H1 (cell line): ENCODE data around the gene KDSR. TPM values are rescaled to one million over a fixed set of nuclear protein-coding genes. Genes with fewer than 3 reads are reported as not detected.

Source experiments
- CTCF ChIA-PET: fragments of 300-600 bp; sonication (Branson Sonifier 250); formaldehyde crosslinking; loops from one replicate; lab custom pipeline; 2021; ENCODE audit not compliant: partially characterized antibody; lab: Charles Lee
- POLR2A ChIA-PET: fragments of 300-600 bp; sonication (Branson Sonifier 250); formaldehyde crosslinking; loops from one replicate; lab custom pipeline; 2021; ENCODE audit warnings: inconsistent platforms; ENCODE audit not compliant: partially characterized antibody; lab: Charles Lee
- DNase-seq, 2 experiments: peaks; one replicate each; pipeline versions ENCODE4 v3.0.0 to v3.0.0-alpha.2; 2010 to 2022; ENCODE audit warnings: low spot score in 2 of 2, low read depth in 1 of 2, mixed read lengths in 1 of 2
- FAIRE-seq: peaks from 2 replicates; lab custom pipeline; 2011; peaks lifted over from hg19 to GRCh38; lab: Jason Lieb, UNC
- H2AFZ ChIP-seq: 2 replicates; pipeline ENCODE4 v1.8.1; 2012; ENCODE audit warnings: low read length, inconsistent platforms
- H2AK5ac ChIP-seq: 2 replicates; pipeline ENCODE4 v1.6.1; 2013; ENCODE audit warnings: low read depth, low read length
- H2BK120ac ChIP-seq: replicated peaks from 2 replicates; pipeline ENCODE3; 2013; ENCODE audit warnings: low read depth, low read length, inconsistent platforms
- H2BK12ac ChIP-seq: 2 replicates; pipeline ENCODE4 v1.6.1; 2013; ENCODE audit warnings: low read depth, low read length
- H2BK15ac ChIP-seq: 2 replicates; pipeline ENCODE4 v1.6.1; 2013; ENCODE audit warnings: low read length
- H2BK20ac ChIP-seq: 2 replicates; pipeline ENCODE4 v1.6.1; 2013; ENCODE audit warnings: low read length
- H2BK5ac ChIP-seq: 2 replicates; pipeline ENCODE4 v1.6.1; 2013; ENCODE audit warnings: low read depth, low read length
- H3K14ac ChIP-seq: 2 replicates; pipeline ENCODE4 v1.6.1; 2013; ENCODE audit warnings: inconsistent platforms; ENCODE audit not compliant: insufficient read length
- H3K18ac ChIP-seq: 2 replicates; pipeline ENCODE4 v1.6.1; 2013; ENCODE audit warnings: low read length; ENCODE audit errors: extremely low read depth
- H3K23ac ChIP-seq: 2 replicates; pipeline ENCODE4 v1.6.1; 2013; ENCODE audit warnings: inconsistent platforms; ENCODE audit not compliant: insufficient read length
- H3K23me2 ChIP-seq: 2 replicates; pipeline ENCODE4 v1.6.1; 2013; ENCODE audit warnings: low read depth, low read length
- H3K27ac ChIP-seq: 2 replicates; pipeline ENCODE4 v1.6.1; 2011; ENCODE audit warnings: low read depth, low read length, inconsistent platforms
- H3K27me3 ChIP-seq, 4 experiments: replicated peaks in 1 of 4; 1 replicate in 1 of 4; 2 replicates in 3 of 4; pipeline versions ENCODE4 v1.6.1 to v1.8.1; 2011 to 2013; ENCODE audit warnings: low read length in 3 of 4, mild to moderate bottlenecking in 3 of 4, inconsistent platforms in 2 of 4, mixed read lengths in 2 of 4, moderate library complexity in 1 of 4; ENCODE audit not compliant: control insufficient read depth in 3 of 4, insufficient read depth in 3 of 4; ENCODE audit errors: extremely low read depth in 1 of 4
- H3K36me3 ChIP-seq, 4 experiments: 2 replicates each; pipeline versions ENCODE4 v1.6.1 to v1.8.1; 2011 to 2013; ENCODE audit warnings: mild to moderate bottlenecking in 4 of 4, low read length in 3 of 4, moderate library complexity in 2 of 4, control low read depth in 1 of 4, inconsistent platforms in 1 of 4; ENCODE audit not compliant: insufficient read depth in 4 of 4, control insufficient read depth in 2 of 4
- H3K4ac ChIP-seq: replicated peaks from 2 replicates; pipeline ENCODE3; 2013; ENCODE audit warnings: low read length, low read depth, mixed read lengths, inconsistent platforms; ENCODE audit not compliant: insufficient read length
- H3K4me1 ChIP-seq, 4 experiments: replicated peaks in 1 of 4; 1 replicate in 1 of 4; 2 replicates in 3 of 4; pipeline versions ENCODE4 v1.6.1 to v1.8.1; 2011 to 2013; ENCODE audit warnings: low read length in 3 of 4, inconsistent platforms in 2 of 4, mixed read lengths in 1 of 4; ENCODE audit not compliant: insufficient read depth in 4 of 4, control insufficient read depth in 3 of 4
- H3K4me2 ChIP-seq, 2 experiments: 2 replicates each; pipeline versions ENCODE4 v1.6.1 to v1.8.1; 2011 to 2013; ENCODE audit warnings: low read depth in 2 of 2, low read length in 2 of 2, control low read depth in 1 of 2, inconsistent platforms in 1 of 2, mild to moderate bottlenecking in 1 of 2; ENCODE audit not compliant: insufficient read depth in 1 of 2
- H3K4me3 ChIP-seq, 4 experiments: fragments of 200-600, 300-600 bp in 1 of 4; sonication (generic), shearing (Covaris generic), sonication (Bioruptor Twin) in 1 of 4; 2 replicates each; pipeline versions ENCODE4 v1.5.1 to v1.8.1; 2011 to 2016; ENCODE audit warnings: low read length in 4 of 4, low read depth in 3 of 4, control low read depth in 2 of 4, inconsistent platforms in 2 of 4, mild to moderate bottlenecking in 2 of 4, mixed read lengths in 1 of 4, moderate library complexity in 1 of 4; ENCODE audit not compliant: insufficient read depth in 2 of 4; ENCODE audit errors: extremely low read depth in 1 of 4
- H3K56ac ChIP-seq: replicated peaks from 2 replicates; pipeline ENCODE3; 2013; ENCODE audit warnings: low read depth, mild to moderate bottlenecking, mixed read lengths, low read length, inconsistent platforms; ENCODE audit not compliant: insufficient read length
- H3K79me1 ChIP-seq: 2 replicates; pipeline ENCODE4 v1.6.1; 2013; ENCODE audit warnings: low read depth, low read length, control low read depth
- H3K79me2 ChIP-seq, 2 experiments: 2 replicates each; pipeline versions ENCODE4 v1.6.1 to v1.8.1; 2012 to 2013; ENCODE audit warnings: low read length in 2 of 2, mild to moderate bottlenecking in 2 of 2, inconsistent platforms in 1 of 2; ENCODE audit not compliant: insufficient read depth in 2 of 2, control insufficient read depth in 1 of 2
- H3K9ac ChIP-seq, 4 experiments: replicated peaks in 1 of 4; 1 replicate in 1 of 4; 2 replicates in 3 of 4; pipeline versions ENCODE4 v1.6.1 to v1.8.1; 2011 to 2013; ENCODE audit warnings: low read depth in 3 of 4, low read length in 3 of 4, control low read depth in 2 of 4, mild to moderate bottlenecking in 2 of 4, moderate library complexity in 2 of 4, inconsistent platforms in 1 of 4; ENCODE audit errors: extremely low read depth in 1 of 4
- H3K9me3 ChIP-seq, 2 experiments: 2 replicates each; pipeline versions ENCODE4 v1.6.1 to v1.8.1; 2012 to 2013; ENCODE audit warnings: mild to moderate bottlenecking in 2 of 2, moderate library complexity in 2 of 2, control low read depth in 1 of 2, inconsistent platforms in 1 of 2, low read depth in 1 of 2, low read length in 1 of 2, mixed read lengths in 1 of 2; ENCODE audit not compliant: insufficient read depth in 2 of 2
- H4K20me1 ChIP-seq, 2 experiments: replicated peaks in 1 of 2; 2 replicates each; pipeline versions ENCODE3 to v1.8.1; 2011 to 2013; ENCODE audit warnings: inconsistent platforms in 2 of 2, low read length in 2 of 2, mild to moderate bottlenecking in 1 of 2; ENCODE audit not compliant: insufficient read depth in 2 of 2, control insufficient read depth in 1 of 2
- H4K5ac ChIP-seq: 2 replicates; pipeline ENCODE4 v1.6.1; 2013; ENCODE audit warnings: low read length, low read depth, mixed read lengths, inconsistent platforms; ENCODE audit not compliant: insufficient read length
- H4K8ac ChIP-seq: 2 replicates; pipeline ENCODE4 v1.8.0; 2013; ENCODE audit warnings: mild to moderate bottlenecking, moderate library complexity, low read length, inconsistent platforms; ENCODE audit not compliant: insufficient read depth; ENCODE audit errors: extremely low read depth
- H4K91ac ChIP-seq: replicated peaks from 2 replicates; pipeline ENCODE3; 2013; ENCODE audit warnings: low read length, mixed read lengths, inconsistent platforms; ENCODE audit not compliant: insufficient read length
- WGBS, 2 experiments: shearing (Covaris generic) in 1 of 2; methylation state at CpG; one replicate each; pipeline versions ENCODE4 v1.1.6 to v1.1.7; 2013 to 2015; ENCODE audit warnings: low lambda C conversion rate in 2 of 2, mixed read lengths in 2 of 2, inconsistent platforms in 1 of 2, low coverage in 1 of 2, missing lambda C conversion rate in 1 of 2; ENCODE audit not compliant: insufficient replicate concordance in 2 of 2, insufficient coverage in 1 of 2, insufficient read length in 1 of 2; ENCODE audit errors: extremely low coverage in 1 of 2, missing lambda C conversion rate in 1 of 2; 5-methylcytosine and 5-hydroxymethylcytosine counted together
- polyA plus RNA-seq, 7 experiments: library from polyadenylated mRNA; depleted of rRNA in 3 of 7; stranded (reverse) in 5 of 7; unstranded in 2 of 7; fragments of >200 nt in 5 of 7; fragments of 200-250 nt in 2 of 7; gene quantifications; 1 replicate in 5 of 7; 2 replicates in 1 of 7; 4 replicates in 1 of 7; pipeline versions ENCODE4 v1.2.1 to v1.2.3, GENCODE V29; 2011 to 2013; ENCODE audit warnings: missing spikeins in 2 of 7, mixed read lengths in 2 of 7
- total RNA-seq: library from RNA; stranded (reverse); fragmentation: NEBNext Ultra II Directional; extraction: Animal tissue kit (Norgen Biotek cat#: 25700); gene quantifications from 2 replicates; pipeline ENCODE4 v1.2.1, GENCODE V29; 2021

Gene KDSR
- total and polyA plus RNA-seq, 2 of the 8 experiments (the other 6 are each of a cell fraction or from before 2014, with no cell fraction given): 12.4 to 50.5 TPM

DNA sequence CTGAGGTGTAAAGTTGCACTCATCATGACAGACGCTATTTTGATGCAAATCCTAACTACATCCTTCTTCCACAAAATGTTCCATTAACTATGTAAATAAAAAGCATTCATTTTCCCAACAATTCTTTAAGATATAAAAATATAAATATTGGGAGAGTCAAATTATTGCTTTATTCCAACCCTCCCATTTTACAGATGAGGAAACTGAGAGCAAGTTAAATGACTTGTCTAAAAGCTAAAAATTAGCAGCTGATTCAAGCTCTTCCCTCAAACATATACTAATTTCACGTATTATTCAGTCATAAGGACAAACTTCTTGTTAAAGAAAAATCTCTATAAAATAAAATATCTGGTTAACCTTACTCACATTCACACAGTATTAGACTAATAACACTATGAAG lies 16.8 kb downstream of the KDSR start:
- no peak for DNase-seq
- Histone ChIP-seq H4K20me1 (no peaks in the 10 kb centered on the region), H2AK5ac (no peak overlapping the region), H4K91ac (no peak overlapping the region), H3K23ac (no peak overlapping the region), H2AFZ (no peak overlapping the region), H3K14ac (no peak overlapping the region), H3K18ac (no peak overlapping the region), H3K27ac (no peak overlapping the region), H3K79me1 (no peaks in the 10 kb centered on the region), H3K9me3 (no peaks in the 10 kb centered on the region), H4K5ac (no peak overlapping the region), H2BK20ac (no peak overlapping the region), H3K27me3 (no peaks in the 10 kb centered on the region), H3K23me2 (no peaks in the 10 kb centered on the region; the same call in 1 of the 2 replicates), H4K8ac (no peak overlapping the region), H3K36me3 (peaks cover 8 to 68% (median 50%) of the 10 kb centered on the region in 4 experiments), H3K4ac (no peak overlapping the region), H3K4me3 (no peak overlapping the region), H3K9ac (no peak overlapping the region), H3K56ac (no peak overlapping the region), H2BK5ac (no peak overlapping the region), H3K79me2 (no peaks in the 10 kb centered on the region), H3K4me2 (no peak overlapping the region), H2BK12ac (no peak overlapping the region), H3K4me1 (no peaks in the 10 kb centered on the region), H2BK15ac (no peak overlapping the region), H2BK120ac (no peak overlapping the region)
- no peak for FAIRE-seq
- ChIA-PET POLR2A (no interaction called here), CTCF (interaction anchor here (0.9 to 3.2 kb wide), 5 partner anchors 10 to 95 kb away, joined by 3 to 16 read pairs (median 4); no protein-coding TSS in a partner anchor)
- 50% methylated on average over 2 of the region's 2 CpGs; no CpG with 5 or more reads in 1 of the 2 experiments for WGBS, 2 experiments
